PC-9 (cell line): Measurements from ENCODE around the gene FBXO34.

Experiments used
- CTCF ChIP-seq: fragments of 200-600 bp; sonication (generic); conservative IDR thresholded peaks from 2 replicates; pipeline ENCODE4 v1.6.1; 2017; ENCODE audit warnings: mixed run types, antibody characterized with exemption, mild to moderate bottlenecking, moderate library complexity
- EZH2 ChIP-seq: fragments of 200-600 bp; sonication (generic); IDR thresholded peaks from 2 replicates; pipeline ENCODE4 v1.8.0; 2017; ENCODE audit warnings: antibody characterized with exemption, low read depth

GRCh38 chr14:55381040-55381439, 109.8 kb downstream of the FBXO34 start:
- TF ChIP-seq CTCF (no peak), EZH2 (no peak)
